ENCODE measurements around the gene BFSP2. TPM values are rescaled to one million over a fixed set of nuclear protein-coding genes. Genes with fewer than 3 reads are reported as not detected.

The BFSP2 gene
- total and polyA plus RNA-seq, 2 donors (not counting 3 experiments of a cell fraction or from before 2014, with no cell fraction given), result not detected

- no peak overlapping the region for H2AFZ ChIP-seq (ENCODE audit: low read depth, low read length)
- H3K79me2 ChIP-seq (ENCODE audit: control insufficient read depth, insufficient read depth, low read length), result no peaks in the 10 kb centered on the region
- no peaks in the 10 kb centered on the region for H3K9me3 ChIP-seq (replicated peaks; ENCODE audit: control insufficient read depth, insufficient read depth, low read length)
- dilution Hi-C loops (cut with MboI; ENCODE audit: extremely low pct_ligation_motif_present, low sequenced_read_pairs) (no loop called here), intact Hi-C loops (cut with micrococcal nuclease) (no loop called here)
- DNase-seq (ENCODE audit: low read depth, low spot score), result no peak
- H3K27ac ChIP-seq (ENCODE audit: insufficient read depth, low read depth, low read length), result no peak overlapping the region
- no peak overlapping the region for H3K4me2 ChIP-seq (ENCODE audit: insufficient read depth, low read length)
- peaks cover 0 to 12% of the 10 kb centered on the region in 2 experiments for H3K27me3 ChIP-seq (ENCODE audit: control insufficient read depth in 2 of 2, insufficient read depth in 2 of 2, low read length in 2 of 2)
- H4K20me1 ChIP-seq (replicated peaks; ENCODE audit: control insufficient read depth, extremely low read depth, insufficient read depth, low read length), result no peaks in the 10 kb centered on the region
- ChIA-PET POLR2A (no interaction called here), CTCF (interaction anchor here (0.8 to 6.2 kb wide), 2 partner anchors 385 to 699 kb away, joined by 4 to 101 read pairs; no protein-coding TSS in a partner anchor)
- H3K4me1 ChIP-seq (ENCODE audit: control insufficient read depth, extremely low read depth, insufficient read depth, low read length), result no peaks in the 10 kb centered on the region
- TF ChIP-seq EZH2 (IDR thresholded peaks at IDR 0.05; ENCODE audit: borderline replicate concordance, low read depth, low read length, severe bottlenecking) (no peak), GATA2 (IDR thresholded peaks at IDR 0.05; ENCODE audit: insufficient read depth, insufficient read length, low read depth, low read length) (no peak), POLR2AphosphoS5 (IDR thresholded peaks at IDR 0.05; ENCODE audit: insufficient read depth, low read depth, low read length) (no peak), JUN (IDR thresholded peaks at IDR 0.05; ENCODE audit: borderline replicate concordance, insufficient read depth, insufficient read length, low read depth) (no peak)
- H3K9ac ChIP-seq (replicated peaks; ENCODE audit: extremely low read depth, insufficient read depth, low read length), result no peak overlapping the region
- no TSS peak for BruUV-seq (replicated peaks)
- no peak overlapping the region for H3K4me3 ChIP-seq (replicated peaks in 1 of 3; ENCODE audit: insufficient read depth in 1 of 3, low read depth in 1 of 3, low read length in 3 of 3)
- no peaks in the 10 kb centered on the region for H3K36me3 ChIP-seq (ENCODE audit: control insufficient read depth in 2 of 2, extremely low read depth in 1 of 2, insufficient read depth in 2 of 2, low read length in 2 of 2)
- no peaks in the 10 kb centered on the region for H3K9me1 ChIP-seq (replicated peaks; ENCODE audit: control insufficient read depth, extremely low read depth, insufficient read depth, low read length)
- no peak for FAIRE-seq
Measured at GRCh38 chr3:133425898-133426297, 26.0 kb downstream of the BFSP2 start.

- intact Hi-C loops (cut with micrococcal nuclease) (no loop called here), dilution Hi-C loops (cut with MboI; ENCODE audit: extremely low pct_ligation_motif_present, low sequenced_read_pairs) (no loop called here)
- H2AFZ ChIP-seq (ENCODE audit: low read depth, low read length), result no peak overlapping the region
- ChIA-PET CTCF (interaction anchor here (0.7 to 0.8 kb wide), 2 partner anchors 696 to 700 kb away, joined by 3 to 4 read pairs; no protein-coding TSS in a partner anchor), POLR2A (interaction anchor here (0.6 kb wide), 1 partner anchor 273 kb away, joined by 3 read pairs; no protein-coding TSS in a partner anchor)
- H3K27me3 ChIP-seq (ENCODE audit: control insufficient read depth in 2 of 2, insufficient read depth in 2 of 2, low read length in 2 of 2), result peaks cover 0 to 12% of the 10 kb centered on the region in 2 experiments
- FAIRE-seq, result no peak
- BruUV-seq (replicated peaks), result no TSS peak
- no peak overlapping the region for H3K4me2 ChIP-seq (ENCODE audit: insufficient read depth, low read length)
- H3K9ac ChIP-seq (replicated peaks; ENCODE audit: extremely low read depth, insufficient read depth, low read length), result no peak overlapping the region
- H3K9me1 ChIP-seq (replicated peaks; ENCODE audit: control insufficient read depth, extremely low read depth, insufficient read depth, low read length), result no peaks in the 10 kb centered on the region
- H3K36me3 ChIP-seq (ENCODE audit: control insufficient read depth in 2 of 2, extremely low read depth in 1 of 2, insufficient read depth in 2 of 2, low read length in 2 of 2), result no peaks in the 10 kb centered on the region
- DNase-seq (ENCODE audit: low read depth, low spot score), result no peak
- no peak overlapping the region for H3K27ac ChIP-seq (ENCODE audit: insufficient read depth, low read depth, low read length)
- H3K79me2 ChIP-seq (ENCODE audit: control insufficient read depth, insufficient read depth, low read length), result no peaks in the 10 kb centered on the region
- no peaks in the 10 kb centered on the region for H4K20me1 ChIP-seq (replicated peaks; ENCODE audit: control insufficient read depth, extremely low read depth, insufficient read depth, low read length)
- H3K4me3 ChIP-seq (replicated peaks in 1 of 3; ENCODE audit: insufficient read depth in 1 of 3, low read depth in 1 of 3, low read length in 3 of 3), result no peak overlapping the region
- H3K4me1 ChIP-seq (ENCODE audit: control insufficient read depth, extremely low read depth, insufficient read depth, low read length), result no peaks in the 10 kb centered on the region
- no peaks in the 10 kb centered on the region for H3K9me3 ChIP-seq (replicated peaks; ENCODE audit: control insufficient read depth, insufficient read depth, low read length)
- TF ChIP-seq POLR2AphosphoS5 (IDR thresholded peaks at IDR 0.05; ENCODE audit: insufficient read depth, low read depth, low read length) (no peak), EZH2 (IDR thresholded peaks at IDR 0.05; ENCODE audit: borderline replicate concordance, low read depth, low read length, severe bottlenecking) (no peak), FOS (IDR thresholded peaks at IDR 0.05; ENCODE audit: borderline replicate concordance, insufficient read depth, low read length) (peak; percentile 30), MYC (IDR thresholded peaks at IDR 0.05; ENCODE audit: low read depth, low read length) (no peak)
Measured at GRCh38 chr3:133426721-133427120, 26.9 kb downstream of the BFSP2 start.
